Ishikawa (cell line): Measurements from ENCODE around the gene MTIF3.

ENCODE experiments used
- CEBPB ChIP-seq: IDR thresholded peaks from 2 replicates; pipeline ENCODE4 v1.6.1; 2012
- CREB1 ChIP-seq: IDR thresholded peaks from 2 replicates; pipeline ENCODE4 v1.6.1; 2012; ENCODE audit warnings: low read depth
- EGR1 ChIP-seq: IDR thresholded peaks from 2 replicates; pipeline ENCODE4 v1.6.1; 2012
- EP300 ChIP-seq: IDR thresholded peaks from 2 replicates; pipeline ENCODE4 v1.6.1; 2012; ENCODE audit warnings: borderline replicate concordance
- FOXM1 ChIP-seq: IDR thresholded peaks from 2 replicates; pipeline ENCODE4 v1.6.1; 2012; ENCODE audit warnings: low read depth, borderline replicate concordance
- NFIC ChIP-seq: IDR thresholded peaks from 2 replicates; pipeline ENCODE4 v1.6.1; 2012
- RAD21 ChIP-seq: IDR thresholded peaks from 2 replicates; pipeline ENCODE4 v1.6.1; 2012; ENCODE audit warnings: low read depth
- TAF1 ChIP-seq: IDR thresholded peaks from 2 replicates; pipeline ENCODE4 v1.6.1; 2012; ENCODE audit warnings: low read depth, mild to moderate bottlenecking
- TCF12 ChIP-seq: IDR thresholded peaks from 2 replicates; pipeline ENCODE4 v1.6.1; 2012; ENCODE audit warnings: low read depth
- TEAD4 ChIP-seq: IDR thresholded peaks from 2 replicates; pipeline ENCODE4 v1.6.1; 2012
- YY1 ChIP-seq: IDR thresholded peaks from 2 replicates; pipeline ENCODE4 v1.6.1; 2012; ENCODE audit warnings: low read depth
- ZBTB7A ChIP-seq: IDR thresholded peaks from 2 replicates; pipeline ENCODE4 v1.6.1; 2012; ENCODE audit warnings: low read depth
- TF ChIP-seq, protein P1 (sequence below): IDR thresholded peaks from 2 replicates; pipeline ENCODE4 v1.6.1; 2012
- TF ChIP-seq, protein P2 (sequence below): IDR thresholded peaks from 2 replicates; pipeline ENCODE4 v1.6.1; 2012; ENCODE audit warnings: low read depth, mild to moderate bottlenecking
- TF ChIP-seq, protein P3 (sequence below): IDR thresholded peaks from 2 replicates; pipeline ENCODE4 v1.6.1; 2012

Gene MTIF3, protein sequence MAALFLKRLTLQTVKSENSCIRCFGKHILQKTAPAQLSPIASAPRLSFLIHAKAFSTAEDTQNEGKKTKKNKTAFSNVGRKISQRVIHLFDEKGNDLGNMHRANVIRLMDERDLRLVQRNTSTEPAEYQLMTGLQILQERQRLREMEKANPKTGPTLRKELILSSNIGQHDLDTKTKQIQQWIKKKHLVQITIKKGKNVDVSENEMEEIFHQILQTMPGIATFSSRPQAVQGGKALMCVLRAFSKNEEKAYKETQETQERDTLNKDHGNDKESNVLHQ

DNA sequence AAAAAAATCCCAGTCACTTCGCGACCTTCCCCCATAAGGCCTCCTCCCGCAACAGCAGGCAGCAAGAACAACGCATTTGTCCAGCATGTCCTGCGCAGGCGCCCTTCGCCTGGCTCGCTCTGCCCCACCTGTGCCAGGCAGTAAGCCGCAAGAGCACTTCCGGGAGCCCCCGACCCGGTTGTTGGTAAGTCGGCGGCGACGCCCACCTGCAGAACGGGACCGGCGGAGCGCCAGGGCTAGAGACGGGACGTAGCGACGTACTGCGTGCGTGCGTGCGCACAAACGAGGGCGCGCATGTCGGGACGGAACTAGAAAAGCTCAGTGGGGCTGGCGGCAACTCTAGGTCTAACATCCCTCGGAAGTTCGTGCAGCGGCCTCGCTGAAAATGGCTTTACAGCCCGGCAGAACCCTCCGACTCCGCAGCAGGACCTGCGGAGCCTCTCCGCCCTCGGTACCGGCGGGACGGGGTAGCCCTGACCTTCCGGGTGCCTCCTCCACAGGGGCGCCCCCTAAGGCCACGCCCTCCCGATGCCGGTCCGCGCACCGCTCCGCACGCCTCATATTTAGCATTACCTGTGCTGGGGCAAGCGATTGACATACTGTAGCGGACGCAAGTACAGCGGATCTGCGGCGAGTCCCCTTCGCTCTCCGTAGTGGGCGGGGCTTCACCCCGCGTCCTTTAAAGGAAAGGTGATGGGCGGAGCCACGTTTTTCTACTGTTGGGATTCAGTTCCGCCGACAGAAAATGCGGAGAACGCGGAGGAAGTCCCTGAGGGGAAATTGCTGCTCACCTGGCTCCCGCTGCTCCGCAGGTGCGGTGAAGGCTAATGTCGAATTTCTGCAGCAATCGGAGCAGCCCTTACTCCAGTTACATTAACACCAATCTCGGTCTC, at the start of gene MTIF3:
Gene MTIF3 (minus strand): TSS at position 629 of the 893 bp plus-strand sequence. CDS start 10,116 bp downstream, outside the sequence.
- TF ChIP-seq NFIC, result no peak
- TF ChIP-seq, protein P1, sequence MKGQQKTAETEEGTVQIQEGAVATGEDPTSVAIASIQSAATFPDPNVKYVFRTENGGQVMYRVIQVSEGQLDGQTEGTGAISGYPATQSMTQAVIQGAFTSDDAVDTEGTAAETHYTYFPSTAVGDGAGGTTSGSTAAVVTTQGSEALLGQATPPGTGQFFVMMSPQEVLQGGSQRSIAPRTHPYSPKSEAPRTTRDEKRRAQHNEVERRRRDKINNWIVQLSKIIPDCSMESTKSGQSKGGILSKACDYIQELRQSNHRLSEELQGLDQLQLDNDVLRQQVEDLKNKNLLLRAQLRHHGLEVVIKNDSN, result no peak
- TF ChIP-seq TCF12, result no peak; the same call in 1 of the 2 replicates
- TF ChIP-seq, protein P2, sequence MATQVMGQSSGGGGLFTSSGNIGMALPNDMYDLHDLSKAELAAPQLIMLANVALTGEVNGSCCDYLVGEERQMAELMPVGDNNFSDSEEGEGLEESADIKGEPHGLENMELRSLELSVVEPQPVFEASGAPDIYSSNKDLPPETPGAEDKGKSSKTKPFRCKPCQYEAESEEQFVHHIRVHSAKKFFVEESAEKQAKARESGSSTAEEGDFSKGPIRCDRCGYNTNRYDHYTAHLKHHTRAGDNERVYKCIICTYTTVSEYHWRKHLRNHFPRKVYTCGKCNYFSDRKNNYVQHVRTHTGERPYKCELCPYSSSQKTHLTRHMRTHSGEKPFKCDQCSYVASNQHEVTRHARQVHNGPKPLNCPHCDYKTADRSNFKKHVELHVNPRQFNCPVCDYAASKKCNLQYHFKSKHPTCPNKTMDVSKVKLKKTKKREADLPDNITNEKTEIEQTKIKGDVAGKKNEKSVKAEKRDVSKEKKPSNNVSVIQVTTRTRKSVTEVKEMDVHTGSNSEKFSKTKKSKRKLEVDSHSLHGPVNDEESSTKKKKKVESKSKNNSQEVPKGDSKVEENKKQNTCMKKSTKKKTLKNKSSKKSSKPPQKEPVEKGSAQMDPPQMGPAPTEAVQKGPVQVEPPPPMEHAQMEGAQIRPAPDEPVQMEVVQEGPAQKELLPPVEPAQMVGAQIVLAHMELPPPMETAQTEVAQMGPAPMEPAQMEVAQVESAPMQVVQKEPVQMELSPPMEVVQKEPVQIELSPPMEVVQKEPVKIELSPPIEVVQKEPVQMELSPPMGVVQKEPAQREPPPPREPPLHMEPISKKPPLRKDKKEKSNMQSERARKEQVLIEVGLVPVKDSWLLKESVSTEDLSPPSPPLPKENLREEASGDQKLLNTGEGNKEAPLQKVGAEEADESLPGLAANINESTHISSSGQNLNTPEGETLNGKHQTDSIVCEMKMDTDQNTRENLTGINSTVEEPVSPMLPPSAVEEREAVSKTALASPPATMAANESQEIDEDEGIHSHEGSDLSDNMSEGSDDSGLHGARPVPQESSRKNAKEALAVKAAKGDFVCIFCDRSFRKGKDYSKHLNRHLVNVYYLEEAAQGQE, result no peak
- TF ChIP-seq TAF1, result peak; percentile 52
- TF ChIP-seq FOXM1, result no peak; the same call in 1 of the 2 replicates
- peak; percentile 23; the same call in 1 of the 2 replicates for TF ChIP-seq EGR1
- TF ChIP-seq CREB1, result no peak
- no peak; the same call in 1 of the 2 replicates for TF ChIP-seq YY1
- no peak for TF ChIP-seq RAD21
- peak; percentile 66 for TF ChIP-seq ZBTB7A
- TF ChIP-seq CEBPB, result no peak
- TF ChIP-seq, protein P3, sequence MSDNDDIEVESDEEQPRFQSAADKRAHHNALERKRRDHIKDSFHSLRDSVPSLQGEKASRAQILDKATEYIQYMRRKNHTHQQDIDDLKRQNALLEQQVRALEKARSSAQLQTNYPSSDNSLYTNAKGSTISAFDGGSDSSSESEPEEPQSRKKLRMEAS, result peak; percentile 52
- peak; percentile 23; the same call in 1 of the 2 replicates for TF ChIP-seq EP300
- peak; percentile 34; the same call in 1 of the 2 replicates for TF ChIP-seq TEAD4

DNA sequence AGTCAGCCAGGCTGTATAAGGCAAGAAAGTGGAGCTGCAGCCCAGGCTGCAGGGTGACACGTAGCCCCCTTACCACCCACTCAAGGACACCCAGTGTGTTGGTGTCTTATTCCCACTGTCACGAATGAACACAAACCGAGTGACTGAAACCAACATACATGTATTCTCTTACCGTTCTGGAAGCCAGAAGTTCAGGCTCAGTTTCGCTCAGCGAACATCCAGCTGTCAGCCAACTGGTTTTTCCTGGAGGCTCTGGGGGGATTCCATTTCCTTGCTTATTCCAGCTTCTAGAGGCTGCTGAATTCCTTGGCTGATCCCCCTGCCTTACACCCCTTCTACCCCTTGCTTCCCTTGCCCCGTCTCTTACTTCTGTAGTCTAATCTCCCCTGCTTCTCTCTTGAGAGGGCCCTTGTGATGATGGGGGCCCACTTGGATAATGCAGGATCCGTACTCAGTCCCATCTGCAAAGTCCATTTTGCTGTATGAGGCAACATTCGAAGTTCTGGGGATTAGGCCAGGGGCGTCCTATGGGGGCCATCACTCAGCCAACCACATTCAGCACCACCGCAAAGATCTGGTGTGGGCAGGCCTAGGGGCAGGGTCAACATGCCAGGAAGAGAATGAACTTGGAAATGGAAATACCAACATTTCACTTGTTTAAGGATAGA, 47.3 kb upstream of the MTIF3 start:
- TF ChIP-seq CREB1, result no peak
- no peak for TF ChIP-seq ZBTB7A
- TF ChIP-seq CEBPB, result no peak
- TF ChIP-seq EP300, result no peak
- no peak for TF ChIP-seq RAD21
- no peak for TF ChIP-seq FOXM1
- no peak for TF ChIP-seq YY1
- no peak for TF ChIP-seq EGR1
- TF ChIP-seq TEAD4, result no peak
- TF ChIP-seq, protein P2, result no peak
- no peak for TF ChIP-seq TCF12
- TF ChIP-seq, protein P1, result no peak
- no peak for TF ChIP-seq TAF1
- no peak for TF ChIP-seq NFIC
- TF ChIP-seq, protein P3, result no peak

- TF ChIP-seq YY1 (no peak), NFIC (no peak), TCF12 (no peak), EGR1 (no peak), TAF1 (no peak), EP300 (no peak), CREB1 (no peak), TEAD4 (no peak), RAD21 (no peak)
- TF ChIP-seq, protein P2, result no peak
Observed at GRCh38 chr13:27496536-27497273, 46.3 kb upstream of the MTIF3 start.
